ENCODE data around the gene INTS1. TPM values are rescaled to one million over a fixed set of nuclear protein-coding genes. Genes with fewer than 3 reads are reported as not detected.
A peak's percentile ranks its signal among the peaks of the same experiment; 100 is the strongest.

Gene INTS1
- total RNA-seq, 4 donors from 2014 or later: 50.3 to 134 (median 71.4) TPM

GRCh38 chr7:1433128-1433920 lies 70.9 kb downstream of the INTS1 start:
- no peak for TF ChIP-seq CTCF (IDR thresholded peaks at IDR 0.05)
- no peak for TF ChIP-seq POLR2A (IDR thresholded peaks at IDR 0.05)
- TF ChIP-seq EP300 (IDR thresholded peaks at IDR 0.05; ENCODE audit: low read depth): no peak
- TF ChIP-seq POLR2AphosphoS5 (IDR thresholded peaks at IDR 0.05): no peak
- H3K9me3 ChIP-seq: no peaks in the 10 kb centered on the region
- intact Hi-C loops (cut with DNase I; ENCODE audit: low total_unique reads) (loop anchor here (5.0 kb wide), 1 partner anchor 39 kb away; no protein-coding TSS in a partner anchor), in situ Hi-C loops (cut with MboI; ENCODE audit: low pct_ligation_motif_present in 1 of 4, low pct_unique_long_range_greater_than_20kb in 1 of 4, low sequenced_read_pairs in 3 of 4) (no loop called here)
- no peak for DNase-seq
- no peak overlapping the region for H3K4me3 ChIP-seq
- no peak overlapping the region for H3K27ac ChIP-seq
- H3K4me1 ChIP-seq: peaks cover 0 to 6% (median 0%) of the 10 kb centered on the region in 4 donors
- peaks cover 0 to 7% (median 1%) of the 10 kb centered on the region in 4 donors for H3K36me3 ChIP-seq
- H3K27me3 ChIP-seq: peaks cover 36% of the 10 kb centered on the region
- 63% methylated on average over 21 of the region's 25 CpGs; no CpG with 5 or more reads in 1 of the 2 donors for WGBS, 2 donors (ENCODE audit: low coverage in 1 of 2)

GRCh38 chr7:1432411-1433082 lies 71.6 kb downstream of the INTS1 start:
- Histone ChIP-seq H3K27me3 (peaks cover 36% of the 10 kb centered on the region), H3K4me1 (peaks cover 0 to 6% (median 0%) of the 10 kb centered on the region in 4 donors), H3K27ac (no peak overlapping the region), H3K4me3 (no peak overlapping the region), H3K9me3 (no peaks in the 10 kb centered on the region), H3K36me3 (peaks cover 0 to 2% (median 0%) of the 10 kb centered on the region in 4 donors)
- 13% methylated on average over 23 of the region's 30 CpGs; no CpG with 5 or more reads in 1 of the 2 donors for WGBS, 2 donors (ENCODE audit: low coverage in 1 of 2)
- intact Hi-C loops (cut with DNase I; ENCODE audit: low total_unique reads) (loop anchor here (5.0 kb wide), 1 partner anchor 40 kb away; no protein-coding TSS in a partner anchor), in situ Hi-C loops (cut with MboI; ENCODE audit: low pct_ligation_motif_present in 1 of 4, low pct_unique_long_range_greater_than_20kb in 1 of 4, low sequenced_read_pairs in 3 of 4) (no loop called here)
- DNase-seq: peak; percentile 76
- TF ChIP-seq CTCF (IDR thresholded peaks at IDR 0.05) (peak; percentile 92 to 99 (median 98)), EP300 (IDR thresholded peaks at IDR 0.05; ENCODE audit: low read depth) (no peak), POLR2AphosphoS5 (IDR thresholded peaks at IDR 0.05) (no peak), POLR2A (IDR thresholded peaks at IDR 0.05) (no peak)

GRCh38 chr7:1431634-1432380 lies 72.4 kb downstream of the INTS1 start:
- H3K9me3 ChIP-seq: no peaks in the 10 kb centered on the region
- no peaks in the 10 kb centered on the region for H3K36me3 ChIP-seq
- in situ Hi-C loops (cut with MboI; ENCODE audit: low pct_ligation_motif_present in 1 of 4, low pct_unique_long_range_greater_than_20kb in 1 of 4, low sequenced_read_pairs in 3 of 4): no loop called here
- H3K27me3 ChIP-seq: peaks cover 36% of the 10 kb centered on the region
- intact Hi-C loops (cut with DNase I; ENCODE audit: low total_unique reads): loop anchor here (5.0 kb wide), 1 partner anchor 40 kb away; no protein-coding TSS in a partner anchor
- H3K4me3 ChIP-seq: no peak overlapping the region
- 30 to 60% methylated on average over 1 to 18 of the region's 22 CpGs for WGBS, 2 donors (ENCODE audit: low coverage in 1 of 2)
- DNase-seq: no peak
- H3K27ac ChIP-seq: no peak overlapping the region
- peaks cover 0 to 6% (median 0%) of the 10 kb centered on the region in 4 donors for H3K4me1 ChIP-seq
- TF ChIP-seq POLR2AphosphoS5 (IDR thresholded peaks at IDR 0.05): no peak
- no peak for TF ChIP-seq POLR2A (IDR thresholded peaks at IDR 0.05)
- TF ChIP-seq CTCF (IDR thresholded peaks at IDR 0.05): no peak
- TF ChIP-seq EP300 (IDR thresholded peaks at IDR 0.05; ENCODE audit: low read depth): no peak

Data from transverse colon (tissue), 4 donors.